ENCODE results near the gene ZNG1B. TPM values are rescaled to one million over a fixed set of nuclear protein-coding genes. Genes with fewer than 3 reads are reported as not detected.
"Not testable (repeated sequence)": the region's sequence is repeated elsewhere in the genome, so short reads cannot be mapped to it uniquely, and the experiment has no call there.

The ZNG1B gene
- total and polyA plus RNA-seq, 2 experiments from 2014 or later: 47.1 to 123 TPM

GRCh38 chr2:113465770-113466169 is 28.3 kb downstream of the ZNG1B start:
- not testable (repeated sequence) for H3K27me3 ChIP-seq (ENCODE audit: insufficient read depth); H3K4me3 ChIP-seq; H3K4me3 Mint-ChIP-seq; ATAC-seq; H3K27ac Mint-ChIP-seq; H4K20me1 ChIP-seq (replicated peaks; ENCODE audit: insufficient read depth); H3F3A ChIP-seq (replicated peaks; ENCODE audit: low read depth); H3K79me2 ChIP-seq (replicated peaks; ENCODE audit: insufficient read depth); DNase-seq (ENCODE audit: low spot score); H3K4me2 ChIP-seq; H3K27me3 Mint-ChIP-seq (ENCODE audit: insufficient read depth, low read depth, poor library complexity); H3K36me3 ChIP-seq (ENCODE audit: insufficient read depth); H3K4me1 Mint-ChIP-seq; H3K27ac ChIP-seq (ENCODE audit: low read depth); H3K9me3 Mint-ChIP-seq; H3K4me1 ChIP-seq (ENCODE audit: insufficient read depth); H3K36me3 Mint-ChIP-seq (ENCODE audit: low read depth); H2AFZ ChIP-seq; H3K9me2 ChIP-seq (ENCODE audit: insufficient read depth)

- not testable (repeated sequence) for H3K27me3 Mint-ChIP-seq (ENCODE audit: insufficient read depth, low read depth, poor library complexity); H3K9me3 Mint-ChIP-seq; H4K20me1 ChIP-seq (replicated peaks; ENCODE audit: insufficient read depth); H3K4me3 ChIP-seq; H2AFZ ChIP-seq; DNase-seq (ENCODE audit: low spot score); H3K27ac Mint-ChIP-seq; H3F3A ChIP-seq (replicated peaks; ENCODE audit: low read depth); ATAC-seq; H3K27me3 ChIP-seq (ENCODE audit: insufficient read depth); H3K9me2 ChIP-seq (ENCODE audit: insufficient read depth); H3K4me1 Mint-ChIP-seq; H3K36me3 ChIP-seq (ENCODE audit: insufficient read depth); H3K79me2 ChIP-seq (replicated peaks; ENCODE audit: insufficient read depth); H3K27ac ChIP-seq (ENCODE audit: low read depth); H3K4me1 ChIP-seq (ENCODE audit: insufficient read depth)
- peak overlapping the region; percentile 53; the same call in 1 of the 2 replicates for H3K4me2 ChIP-seq
- H3K4me3 Mint-ChIP-seq: peak overlapping the region; percentile 56; the same call in 2 of the 3 replicates
- H3K36me3 Mint-ChIP-seq (ENCODE audit: low read depth): peaks cover 17% of the 10 kb centered on the region
Measured at GRCh38 chr2:113476688-113477368, 39.3 kb downstream of the ZNG1B start.

GRCh38 chr2:113496527-113496926 is 59.0 kb downstream of the ZNG1B start:
- DNase-seq (ENCODE audit: low spot score): peak; percentile 11

GRCh38 chr2:113498365-113498764 is 60.9 kb downstream of the ZNG1B start, which contains the start of gene FOXD4L1:
Gene FOXD4L1 (plus strand): TSS chr2:113498665. CDS start chr2:113499257, 592 bp downstream.
- H3K4me1 ChIP-seq (ENCODE audit: insufficient read depth); H3K36me3 Mint-ChIP-seq (ENCODE audit: low read depth); H3K4me1 Mint-ChIP-seq; H2AFZ ChIP-seq; H3K27ac Mint-ChIP-seq; H3K9me2 ChIP-seq (ENCODE audit: insufficient read depth); ATAC-seq; H3F3A ChIP-seq (replicated peaks; ENCODE audit: low read depth); H3K79me2 ChIP-seq (replicated peaks; ENCODE audit: insufficient read depth); H3K27ac ChIP-seq (ENCODE audit: low read depth); H4K20me1 ChIP-seq (replicated peaks; ENCODE audit: insufficient read depth); H3K9me3 Mint-ChIP-seq; H3K36me3 ChIP-seq (ENCODE audit: insufficient read depth); DNase-seq (ENCODE audit: low spot score); H3K4me2 ChIP-seq: not testable (repeated sequence)
- H3K27me3 Mint-ChIP-seq (ENCODE audit: insufficient read depth, low read depth, poor library complexity): peaks cover 54% of the 10 kb centered on the region
- peak within 1 kb of the TSS; percentile 52 for H3K4me3 Mint-ChIP-seq
- Histone ChIP-seq H3K27me3 (ENCODE audit: insufficient read depth) (peaks cover 57% of the 10 kb centered on the region), H3K4me3 (peak within 1 kb of the TSS; percentile 38; the same call in 1 of the 2 replicates)

More at GRCh38 chr2:113496527-113496926, 59.0 kb downstream of the ZNG1B start:
- not testable (repeated sequence) for H3K27ac Mint-ChIP-seq; H2AFZ ChIP-seq; H3K9me2 ChIP-seq (ENCODE audit: insufficient read depth); H3K4me3 ChIP-seq; H3K36me3 Mint-ChIP-seq (ENCODE audit: low read depth); H4K20me1 ChIP-seq (replicated peaks; ENCODE audit: insufficient read depth); H3K4me3 Mint-ChIP-seq; H3K4me1 Mint-ChIP-seq; H3K79me2 ChIP-seq (replicated peaks; ENCODE audit: insufficient read depth); ATAC-seq; H3K9me3 Mint-ChIP-seq; H3K27ac ChIP-seq (ENCODE audit: low read depth); H3F3A ChIP-seq (replicated peaks; ENCODE audit: low read depth); H3K4me2 ChIP-seq; H3K36me3 ChIP-seq (ENCODE audit: insufficient read depth); H3K4me1 ChIP-seq (ENCODE audit: insufficient read depth)
- peaks cover 40% of the 10 kb centered on the region for H3K27me3 ChIP-seq (ENCODE audit: insufficient read depth)
- peaks cover 41% of the 10 kb centered on the region for H3K27me3 Mint-ChIP-seq (ENCODE audit: insufficient read depth, low read depth, poor library complexity)
